OCI-M1 (cell line): ENCODE data around the gene PI4KB.
A peak's percentile ranks its signal among the peaks of the same experiment; 100 is the strongest.

Experiments
- DNase-seq: peaks from one replicate; lab custom pipeline; 2025; lab: John Stamatoyannopoulos, UW

PI4KB gene

DNA sequence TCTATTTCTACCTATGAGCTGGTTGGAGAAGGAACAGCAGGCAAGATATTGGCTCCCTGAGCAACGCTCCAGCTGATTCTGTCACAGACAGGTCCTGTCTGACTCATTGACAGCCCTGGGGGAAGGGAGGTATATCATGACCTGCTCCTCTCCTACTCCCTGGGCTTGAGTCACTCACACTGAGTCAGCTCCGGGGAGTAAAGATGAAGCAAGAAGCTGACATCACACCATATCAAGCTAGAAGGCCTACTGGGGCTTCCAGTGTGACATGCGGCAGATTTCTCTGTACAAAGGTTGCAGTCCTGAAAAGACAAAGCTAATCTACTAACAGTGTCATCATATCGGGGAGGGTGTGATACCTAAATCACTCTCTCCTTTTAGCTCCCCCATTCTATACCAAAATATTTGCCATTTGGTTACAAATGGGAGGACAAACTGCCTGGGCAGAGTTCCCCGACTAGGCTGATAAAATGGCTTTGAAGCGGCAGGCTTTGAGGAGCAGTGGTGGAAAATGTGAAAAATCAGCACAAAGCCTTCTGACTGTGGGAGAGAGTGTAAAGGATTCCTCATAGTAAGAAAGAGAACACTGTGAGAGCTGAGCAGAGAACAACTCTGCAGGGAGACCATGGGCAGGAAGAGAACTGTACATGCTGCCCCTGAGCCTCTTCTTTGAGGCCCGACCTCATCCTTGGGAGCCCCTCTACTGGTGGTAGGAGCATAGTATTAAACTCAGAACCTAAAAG is 15.5 kb downstream of the PI4KB start:
- DNase-seq = peak; percentile 97

DNA sequence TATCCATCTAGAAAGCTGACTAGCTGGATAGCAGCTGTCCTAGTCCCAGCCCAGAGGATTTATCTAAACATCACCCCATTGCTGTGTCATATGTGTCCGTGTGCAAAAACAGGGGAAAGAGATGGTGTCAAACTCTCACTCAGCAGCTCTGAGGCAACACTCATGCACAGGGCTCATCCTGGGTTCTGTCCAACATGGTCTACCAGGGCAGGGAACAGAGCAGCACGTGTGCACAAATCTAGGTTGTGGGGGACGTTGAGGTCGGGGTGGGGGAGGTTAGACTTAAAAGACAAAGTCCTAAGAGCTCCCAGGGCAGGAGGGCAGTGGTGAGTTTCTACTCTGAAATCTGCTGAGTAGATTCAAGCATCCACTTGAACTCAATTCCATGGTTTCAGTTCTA is 16.2 kb downstream of the PI4KB start:
- no peak for DNase-seq

DNA sequence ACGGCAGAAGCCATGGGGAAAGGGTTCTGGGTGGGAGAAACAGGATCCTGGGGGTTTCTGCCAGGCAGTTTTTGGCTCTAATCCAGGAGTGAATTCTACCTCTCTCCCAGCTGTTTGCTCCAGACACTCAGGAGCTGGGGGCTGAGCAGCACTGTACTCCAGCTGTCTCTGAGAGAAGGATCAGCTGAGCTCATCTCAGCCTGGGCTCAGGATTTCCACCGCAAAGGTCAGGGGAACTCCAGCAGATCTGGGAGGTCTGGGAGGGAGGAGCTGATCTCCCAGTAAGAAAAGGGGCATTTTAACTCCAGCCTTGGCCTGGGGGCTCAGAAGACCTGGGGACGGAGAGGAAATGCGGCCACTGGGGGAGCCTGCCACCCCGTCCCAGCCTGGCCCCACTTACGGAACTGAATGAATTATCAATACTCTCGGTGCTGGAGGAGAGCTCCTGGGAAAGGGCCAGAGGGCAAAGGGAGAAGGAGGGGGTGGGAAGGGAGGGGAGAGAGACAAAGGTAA is 17.3 kb downstream of the PI4KB start:
- DNase-seq = no peak

DNA sequence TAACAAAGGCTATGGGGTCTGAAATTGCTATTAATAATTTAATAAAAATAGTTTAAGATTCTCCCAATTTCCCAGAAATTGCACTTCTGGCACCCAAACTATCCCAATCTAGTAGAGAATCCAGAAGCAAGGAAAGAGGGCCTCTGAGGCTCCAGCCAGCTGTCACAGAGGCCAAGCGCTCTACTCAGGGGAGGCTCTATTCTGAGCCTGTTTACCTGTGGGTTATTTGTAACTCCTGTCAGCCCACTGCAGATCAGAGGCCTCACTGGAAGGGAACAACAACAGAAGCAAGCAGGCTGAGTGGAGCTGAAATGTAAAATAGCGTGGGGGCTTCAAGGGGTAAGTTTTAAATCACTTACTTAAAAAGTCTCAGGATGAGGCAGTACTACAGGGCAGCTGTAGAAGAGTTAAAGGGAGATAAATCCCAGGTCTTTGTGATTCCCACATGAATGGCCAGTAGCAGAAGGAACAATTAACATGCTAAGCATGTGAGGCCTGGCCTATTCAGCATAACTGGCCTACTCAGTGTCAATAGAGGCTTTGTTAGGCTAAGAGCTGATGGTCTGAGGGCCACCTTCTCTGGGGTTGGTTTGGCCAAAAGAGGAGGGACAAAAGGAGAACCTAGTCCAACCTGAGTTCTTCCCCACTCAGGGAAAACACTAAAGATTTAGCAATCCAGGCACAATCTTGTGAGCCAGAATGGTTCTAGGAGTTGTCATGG is 32.3 kb downstream of the PI4KB start:
- no peak for DNase-seq

DNA sequence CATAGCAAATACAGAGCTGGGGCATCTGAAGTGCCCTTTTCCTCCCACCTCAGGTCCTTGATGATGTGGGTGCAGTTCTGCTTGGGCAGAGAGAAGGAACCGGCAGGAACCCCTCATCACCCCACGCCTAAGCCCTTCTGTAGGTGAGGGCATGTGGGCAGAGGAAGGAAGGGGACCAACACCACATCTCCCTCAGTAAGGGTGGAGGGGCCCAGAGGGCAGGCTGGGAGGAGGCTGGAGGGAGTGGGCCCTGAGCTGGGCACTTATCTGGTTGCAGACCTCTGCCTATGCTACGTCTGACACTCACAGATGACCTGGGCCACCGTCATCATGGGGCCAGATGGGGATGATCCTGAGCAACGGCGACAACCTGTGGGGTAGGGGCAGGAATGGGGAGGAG is 34.1 kb downstream of the PI4KB start:
- no peak for DNase-seq

DNA sequence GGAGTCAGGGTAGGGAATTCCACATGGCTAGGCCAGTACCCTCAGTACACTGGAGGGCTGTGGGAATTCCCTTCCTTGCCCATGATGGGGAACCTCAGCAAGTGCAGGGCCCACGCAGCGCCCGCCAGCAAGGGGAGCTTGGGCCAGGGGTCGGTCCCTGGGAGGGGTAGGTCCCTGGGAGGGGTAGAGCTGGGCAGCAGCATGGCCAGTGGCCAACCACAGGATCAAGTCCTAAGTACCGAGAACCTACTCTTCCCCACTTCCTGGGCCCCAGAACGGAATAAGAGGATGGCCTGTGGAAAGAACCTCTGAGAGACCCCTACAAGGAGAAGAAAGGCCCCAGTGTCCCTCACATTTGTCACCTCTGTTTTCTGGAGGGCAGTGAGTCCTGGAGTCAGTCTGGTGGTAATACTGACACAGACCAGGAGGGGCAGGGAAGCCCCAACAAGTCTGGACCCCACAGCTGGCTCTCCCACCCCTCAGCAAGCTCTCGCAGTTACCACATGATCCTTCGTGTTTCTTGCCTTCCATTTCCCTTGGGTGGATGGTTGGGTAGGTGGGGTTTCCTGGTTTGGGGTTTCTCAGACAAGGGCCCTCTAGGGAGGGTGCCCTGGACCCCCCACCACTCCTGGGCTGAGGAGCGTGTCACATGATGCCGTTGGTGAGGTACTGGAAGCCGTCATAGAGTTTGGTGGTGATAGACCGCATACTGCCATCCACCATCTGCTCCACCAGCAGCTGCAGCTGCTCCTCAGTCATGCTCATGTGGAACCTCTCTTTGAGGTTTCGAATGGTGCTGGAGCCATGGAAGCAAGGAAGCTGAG is 34.8 kb downstream of the PI4KB start:
- peak; percentile 23 for DNase-seq

DNA sequence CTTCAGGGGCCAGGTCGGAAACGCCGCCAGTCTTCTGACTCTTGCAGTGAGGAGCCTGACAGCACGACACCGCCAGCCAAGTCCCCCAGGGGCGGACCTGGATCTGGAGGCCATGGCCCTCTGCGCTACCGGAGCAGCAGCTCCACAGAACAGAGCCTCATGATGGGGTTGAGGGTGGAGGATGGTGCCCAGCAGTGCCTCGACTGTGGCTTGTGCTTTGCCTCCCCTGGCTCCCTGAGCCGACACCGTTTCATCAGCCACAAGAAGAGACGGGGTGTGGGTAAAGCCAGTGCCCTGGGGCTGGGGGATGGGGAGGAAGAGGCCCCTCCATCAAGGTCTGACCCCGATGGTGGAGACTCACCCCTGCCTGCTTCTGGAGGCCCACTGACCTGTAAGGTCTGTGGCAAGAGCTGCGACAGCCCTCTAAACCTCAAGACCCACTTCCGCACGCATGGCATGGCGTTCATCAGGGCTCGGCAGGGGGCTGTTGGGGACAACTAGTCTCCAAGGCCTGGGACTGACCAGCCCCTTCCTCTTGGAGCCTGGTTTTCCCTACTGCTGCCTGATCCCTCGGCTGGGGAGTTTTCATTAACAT is 36.4 kb downstream of the PI4KB start:
- no peak for DNase-seq

DNA sequence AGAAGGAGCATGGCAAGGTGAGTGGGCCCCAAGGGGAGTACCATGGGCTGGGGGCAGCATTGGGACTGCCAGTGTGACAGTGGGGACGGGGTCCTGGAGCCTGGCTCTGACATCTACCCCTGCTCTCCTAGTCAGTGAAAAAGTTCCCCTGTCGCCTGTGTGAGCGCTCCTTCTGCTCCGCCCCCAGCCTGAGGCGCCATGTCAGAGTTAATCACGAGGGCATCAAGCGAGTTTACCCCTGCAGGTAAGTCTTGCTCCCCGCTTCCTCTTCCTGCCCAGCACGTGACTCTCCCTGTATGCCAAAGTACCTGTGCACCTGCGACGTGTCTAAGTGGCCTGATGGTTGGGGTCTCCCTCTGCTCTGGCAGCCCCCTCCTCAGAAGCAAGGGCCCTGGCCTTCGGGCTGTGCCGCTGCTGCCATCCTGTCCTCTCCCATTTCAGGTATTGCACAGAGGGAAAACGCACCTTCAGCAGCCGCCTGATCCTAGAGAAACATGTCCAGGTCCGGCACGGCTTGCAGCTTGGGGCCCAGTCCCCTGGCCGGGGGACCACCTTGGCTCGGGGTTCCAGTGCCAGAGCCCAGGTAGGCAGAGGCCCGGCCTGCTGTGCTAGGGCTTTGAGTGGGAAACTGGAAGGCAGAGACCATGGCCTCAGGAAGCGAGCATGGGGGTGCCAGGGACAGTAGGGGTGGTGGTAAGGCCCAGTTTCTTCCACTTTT is 37.1 kb downstream of the PI4KB start:
- DNase-seq = no peak

DNA sequence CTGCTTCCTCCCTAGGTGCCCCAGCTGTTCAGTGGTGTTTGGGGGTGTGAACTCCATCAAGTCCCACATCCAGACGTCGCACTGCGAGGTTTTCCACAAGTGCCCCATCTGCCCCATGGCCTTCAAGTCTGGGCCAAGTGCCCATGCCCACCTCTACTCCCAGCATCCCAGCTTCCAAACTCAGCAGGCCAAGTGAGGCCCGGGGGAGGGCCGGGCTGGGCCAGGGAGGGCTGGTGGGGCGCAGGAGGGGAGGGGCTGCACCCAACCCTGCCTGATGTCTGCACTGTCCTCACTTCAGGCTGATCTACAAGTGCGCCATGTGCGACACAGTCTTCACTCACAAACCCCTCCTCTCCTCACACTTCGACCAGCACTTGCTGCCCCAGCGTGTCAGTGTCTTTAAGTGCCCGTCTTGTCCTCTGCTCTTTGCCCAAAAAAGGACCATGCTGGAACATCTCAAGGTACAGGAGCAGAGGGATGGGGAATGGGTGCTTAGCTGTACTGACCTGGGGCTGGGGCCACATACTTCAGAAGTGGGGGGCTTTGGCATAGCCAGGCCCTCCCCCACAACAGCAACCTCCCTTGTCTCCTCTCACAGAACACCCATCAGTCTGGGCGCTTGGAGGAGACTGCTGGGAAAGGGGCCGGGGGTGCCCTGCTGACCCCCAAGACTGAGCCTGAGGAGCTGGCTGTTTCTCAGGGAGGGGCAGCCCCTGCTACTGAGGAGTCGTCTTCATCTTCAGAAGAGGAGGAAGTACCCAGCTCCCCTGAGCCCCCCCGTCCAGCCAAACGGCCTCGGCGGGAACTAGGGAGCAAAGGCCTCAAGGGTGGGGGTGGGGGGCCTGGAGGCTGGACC is 37.9 kb downstream of the PI4KB start:
- DNase-seq = no peak

DNA sequence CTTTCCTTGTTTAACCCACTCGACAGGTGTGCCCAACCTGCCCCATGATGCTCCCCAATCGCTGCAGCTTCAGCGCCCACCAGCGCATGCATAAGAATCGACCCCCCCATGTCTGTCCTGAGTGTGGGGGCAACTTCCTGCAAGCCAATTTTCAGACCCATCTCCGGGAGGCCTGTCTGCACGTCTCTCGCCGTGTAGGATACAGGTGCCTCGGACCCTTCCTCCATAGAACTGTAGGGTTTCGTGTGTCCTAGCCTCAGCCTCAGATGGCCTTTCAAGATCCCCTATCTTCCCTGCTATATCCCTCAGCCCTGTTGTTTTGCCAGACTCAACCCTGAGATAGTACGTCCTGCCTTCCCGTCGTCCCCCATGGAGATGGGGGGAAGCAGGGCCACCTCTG is 38.7 kb downstream of the PI4KB start:
- no peak for DNase-seq

DNA sequence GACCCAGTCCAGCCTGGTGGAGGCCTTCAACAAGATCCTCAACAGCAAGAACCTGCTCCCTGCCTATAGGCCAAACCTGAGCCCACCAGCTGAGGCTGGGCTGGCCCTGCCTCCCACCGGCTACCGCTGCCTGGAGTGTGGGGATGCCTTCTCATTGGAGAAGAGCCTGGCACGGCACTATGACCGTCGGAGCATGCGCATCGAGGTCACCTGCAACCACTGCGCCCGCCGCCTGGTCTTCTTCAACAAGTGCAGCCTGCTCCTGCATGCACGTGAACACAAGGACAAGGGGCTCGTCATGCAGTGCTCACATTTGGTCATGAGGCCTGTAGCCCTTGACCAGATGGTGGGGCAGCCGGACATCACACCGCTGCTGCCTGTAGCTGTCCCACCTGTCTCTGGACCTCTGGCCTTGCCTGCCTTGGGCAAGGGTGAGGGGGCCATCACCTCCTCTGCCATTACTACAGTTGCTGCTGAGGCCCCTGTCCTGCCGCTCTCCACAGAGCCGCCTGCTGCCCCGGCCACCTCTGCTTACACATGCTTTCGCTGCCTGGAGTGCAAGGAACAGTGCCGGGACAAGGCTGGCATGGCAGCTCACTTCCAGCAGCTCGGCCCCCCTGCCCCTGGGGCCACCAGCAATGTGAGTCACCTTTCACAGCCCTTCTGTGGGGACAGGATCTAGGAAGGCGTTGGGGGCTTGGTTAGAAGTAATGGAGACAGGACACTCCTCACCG is 39.3 kb downstream of the PI4KB start:
- no peak for DNase-seq

DNA sequence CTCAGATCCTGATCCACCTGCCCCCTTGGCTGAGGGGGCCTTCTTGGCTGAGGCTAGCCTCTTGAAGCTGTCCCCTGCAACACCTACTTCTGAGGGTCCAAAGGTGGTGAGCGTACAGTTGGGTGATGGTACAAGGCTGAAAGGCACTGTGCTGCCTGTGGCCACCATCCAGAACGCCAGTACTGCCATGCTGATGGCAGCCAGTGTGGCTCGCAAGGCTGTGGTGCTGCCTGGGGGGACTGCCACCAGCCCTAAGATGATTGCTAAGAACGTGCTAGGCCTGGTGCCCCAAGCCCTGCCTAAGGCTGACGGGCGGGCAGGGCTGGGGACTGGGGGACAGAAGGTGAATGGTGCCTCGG is 39.9 kb downstream of the PI4KB start:
- no peak for DNase-seq

DNA sequence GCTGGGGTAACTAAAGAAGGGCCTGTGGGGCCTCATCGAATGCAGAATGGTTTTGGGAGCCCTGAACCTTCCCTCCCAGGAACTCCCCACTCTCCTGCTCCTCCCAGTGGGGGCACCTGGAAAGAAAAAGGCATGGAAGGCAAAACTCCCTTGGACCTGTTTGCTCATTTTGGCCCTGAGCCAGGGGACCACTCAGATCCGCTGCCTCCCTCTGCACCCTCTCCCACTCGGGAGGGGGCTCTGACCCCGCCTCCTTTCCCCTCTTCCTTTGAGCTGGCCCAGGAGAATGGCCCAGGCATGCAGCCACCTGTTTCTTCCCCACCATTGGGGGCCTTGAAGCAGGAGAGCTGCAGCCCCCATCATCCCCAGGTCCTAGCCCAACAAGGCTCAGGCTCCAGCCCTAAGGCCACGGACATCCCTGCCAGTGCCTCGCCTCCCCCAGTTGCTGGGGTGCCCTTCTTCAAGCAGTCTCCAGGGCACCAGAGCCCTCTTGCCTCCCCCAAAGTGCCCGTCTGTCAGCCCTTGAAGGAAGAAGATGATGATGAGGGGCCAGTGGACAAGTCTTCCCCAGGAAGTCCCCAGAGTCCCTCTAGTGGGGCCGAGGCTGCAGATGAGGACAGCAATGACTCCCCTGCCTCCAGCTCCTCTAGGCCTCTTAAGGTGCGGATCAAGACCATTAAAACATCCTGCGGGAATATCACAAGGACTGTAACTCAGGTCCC is 40.4 kb downstream of the PI4KB start:
- no peak for DNase-seq

DNA sequence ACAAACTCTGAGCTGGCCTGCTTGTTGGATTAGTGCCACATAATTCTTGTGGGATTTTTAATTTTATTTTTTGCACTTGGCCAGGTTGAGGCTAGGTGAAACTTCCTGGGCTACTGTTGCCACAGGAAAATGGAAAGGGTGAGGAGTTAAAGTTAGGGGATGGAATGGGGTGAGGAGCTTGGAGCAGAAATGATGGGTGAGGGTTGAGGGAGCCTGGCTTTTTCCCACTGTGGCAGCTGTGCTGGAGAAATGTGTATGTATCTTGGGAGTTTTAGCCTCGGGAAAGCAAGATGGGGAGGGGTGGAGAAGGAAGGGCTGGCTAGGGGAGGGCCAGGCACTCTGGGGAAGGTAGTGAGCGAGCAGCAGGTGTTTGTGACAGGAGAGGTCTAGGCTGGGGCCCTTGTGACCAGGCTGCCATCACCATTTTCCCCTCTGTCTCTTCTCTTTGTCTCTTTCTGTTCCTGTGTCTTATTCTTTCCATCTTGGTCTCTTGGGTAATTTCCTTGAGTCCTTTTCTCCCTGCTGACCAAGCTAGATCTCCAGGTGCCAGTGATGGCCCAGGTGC is 43.1 kb downstream of the PI4KB start:
- no peak for DNase-seq

DNA sequence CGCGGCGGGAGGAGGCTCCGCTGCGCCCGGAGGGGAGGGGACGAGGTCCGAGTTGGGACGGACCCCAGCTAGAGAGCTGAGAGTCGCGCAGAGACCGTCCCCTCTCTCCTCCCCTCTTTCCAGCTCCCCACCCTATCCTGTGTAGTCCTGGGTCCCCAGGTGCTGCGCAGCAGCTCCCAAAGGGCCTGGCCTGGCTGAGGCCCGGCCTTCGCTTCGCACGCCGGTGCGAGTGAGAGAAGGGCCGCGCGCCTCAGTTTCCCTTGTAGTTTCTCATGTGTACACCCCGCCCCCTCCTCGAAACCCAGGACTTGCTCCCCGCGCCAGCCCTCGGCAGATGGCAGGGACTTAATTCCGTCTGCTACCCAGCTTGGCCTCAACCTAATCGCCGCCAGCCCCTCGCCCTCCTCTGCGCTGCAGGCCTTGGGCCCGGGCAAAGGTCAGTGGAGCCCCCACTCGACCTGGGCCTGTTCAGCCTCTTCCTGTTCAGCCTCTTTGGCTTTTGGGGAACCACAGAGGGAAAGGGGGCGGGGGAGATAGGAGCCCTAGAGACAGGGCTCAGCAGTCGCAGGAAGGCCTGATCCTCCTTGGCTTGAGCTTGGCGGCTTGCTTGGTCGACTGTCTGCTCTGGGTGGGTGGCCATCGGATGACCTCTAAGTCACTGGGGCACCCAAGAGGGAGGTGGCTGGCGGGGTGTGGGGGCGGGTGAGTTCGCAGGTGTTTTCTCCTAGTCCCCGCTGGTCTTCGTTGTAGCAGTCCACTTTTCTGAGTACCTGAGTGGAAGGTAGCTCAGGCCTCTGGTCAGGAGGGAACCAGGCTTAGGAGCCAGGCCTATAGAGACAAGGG is 44.1 kb downstream of the PI4KB start:
- peak; percentile 66 for DNase-seq

DNA sequence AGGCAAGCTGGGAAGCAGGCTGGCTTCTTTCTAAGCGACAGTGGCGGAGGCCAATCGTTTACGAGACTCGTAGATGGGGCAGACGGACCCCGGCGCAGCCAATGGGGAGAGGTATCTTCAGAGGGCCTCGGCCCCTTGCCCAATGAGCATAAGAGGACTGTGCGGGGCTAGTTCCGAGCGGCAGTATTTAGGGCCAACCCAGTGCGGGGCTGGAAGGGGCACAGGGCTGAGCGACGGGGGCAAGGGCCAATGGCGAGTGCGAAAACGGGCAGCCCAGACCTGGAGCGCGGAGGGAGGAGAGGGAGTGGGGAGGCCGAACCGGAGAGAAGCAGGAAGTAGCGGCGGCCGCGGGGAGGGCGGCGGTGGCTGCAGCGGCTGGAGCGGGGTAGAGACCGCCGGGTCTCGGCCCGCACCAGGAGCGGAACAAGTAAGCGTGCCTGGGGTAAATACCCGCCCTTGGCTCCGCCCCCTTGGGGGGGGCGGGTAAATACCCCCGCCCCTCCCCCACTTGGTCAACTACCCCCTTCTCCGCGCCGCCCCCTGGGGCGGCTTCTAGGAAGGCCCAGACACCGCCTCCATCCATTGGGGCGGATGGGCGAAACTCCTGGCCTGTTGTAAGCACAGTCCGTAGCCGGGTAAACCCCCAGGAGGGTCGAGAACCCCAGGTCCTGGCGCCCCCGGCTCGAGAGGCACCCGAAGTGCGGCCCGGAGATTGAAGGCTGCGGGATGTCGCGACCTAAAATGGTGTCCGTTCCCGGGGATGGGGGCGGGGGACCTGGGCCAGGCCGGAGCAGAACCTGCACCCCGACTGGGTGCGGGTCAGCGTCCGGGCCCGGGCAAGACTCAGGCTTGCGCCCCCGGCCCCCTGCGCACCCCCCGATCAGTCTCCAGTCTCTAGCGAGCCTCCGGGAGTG is 45.0 kb downstream of the PI4KB start, which contains the start of gene ZNF687:
TSS of gene ZNF687 (plus strand) at position 331 of the 914 bp plus-strand sequence. CDS start 3,993 bp downstream, outside the sequence.
- peak; percentile 100 for DNase-seq
